Spleen (tissue), 7 donors: ENCODE measurements around the gene ABCA4.

Experiments used
- POLR2A ChIP-seq, 3 donors: fragments of 450-650 bp; IDR thresholded peaks; one replicate each; pipeline ENCODE4 v1.5.1; 2017; ENCODE audit warnings: antibody characterized with exemption in 3 of 3, mild to moderate bottlenecking in 1 of 3
- POLR2AphosphoS5 ChIP-seq, 3 donors: sonication (generic); formaldehyde crosslinking; IDR thresholded peaks; one replicate each; pipeline ENCODE4 v1.5.1; 2017; ENCODE audit warnings: antibody characterized with exemption in 3 of 3
- TF ChIP-seq, protein P1 (sequence below), 11 experiments: fragments of 200-600 bp in 7 of 11; fragments of 450-650 bp in 4 of 11; sonication (generic) in 4 of 11; IDR thresholded peaks in 8 of 11; conservative IDR thresholded peaks in 3 of 11; 1 replicate in 7 of 11; 2 replicates in 4 of 11; pipeline versions ENCODE4 v1.4.0 to v1.8.0; 2016 to 2021; ENCODE audit warnings: antibody characterized with exemption in 11 of 11, inconsistent platforms in 4 of 11, mild to moderate bottlenecking in 1 of 11
- donor health status: DM: no; HTN: no; CAD: no; lungs with moderate emphysema.
- donor health status: DM: no; HTN: no; CAD: no.
- donor health status: DM: no; HTN: no; CAD: no.

GRCh38 chr1:94042388-94042787, 78.6 kb downstream of the ABCA4 start:
- TF ChIP-seq POLR2A (IDR thresholded peaks at IDR 0.05) (no peak), POLR2AphosphoS5 (IDR thresholded peaks at IDR 0.05) (no peak)
- TF ChIP-seq, protein P1, sequence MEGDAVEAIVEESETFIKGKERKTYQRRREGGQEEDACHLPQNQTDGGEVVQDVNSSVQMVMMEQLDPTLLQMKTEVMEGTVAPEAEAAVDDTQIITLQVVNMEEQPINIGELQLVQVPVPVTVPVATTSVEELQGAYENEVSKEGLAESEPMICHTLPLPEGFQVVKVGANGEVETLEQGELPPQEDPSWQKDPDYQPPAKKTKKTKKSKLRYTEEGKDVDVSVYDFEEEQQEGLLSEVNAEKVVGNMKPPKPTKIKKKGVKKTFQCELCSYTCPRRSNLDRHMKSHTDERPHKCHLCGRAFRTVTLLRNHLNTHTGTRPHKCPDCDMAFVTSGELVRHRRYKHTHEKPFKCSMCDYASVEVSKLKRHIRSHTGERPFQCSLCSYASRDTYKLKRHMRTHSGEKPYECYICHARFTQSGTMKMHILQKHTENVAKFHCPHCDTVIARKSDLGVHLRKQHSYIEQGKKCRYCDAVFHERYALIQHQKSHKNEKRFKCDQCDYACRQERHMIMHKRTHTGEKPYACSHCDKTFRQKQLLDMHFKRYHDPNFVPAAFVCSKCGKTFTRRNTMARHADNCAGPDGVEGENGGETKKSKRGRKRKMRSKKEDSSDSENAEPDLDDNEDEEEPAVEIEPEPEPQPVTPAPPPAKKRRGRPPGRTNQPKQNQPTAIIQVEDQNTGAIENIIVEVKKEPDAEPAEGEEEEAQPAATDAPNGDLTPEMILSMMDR (IDR thresholded peaks at IDR 0.05 in 8 of 11, conservative IDR thresholded peaks at IDR 0.05 in 3 of 11), result no peak
